Measurements from ENCODE around the gene PLCB4.

- TF ChIP-seq, protein P1, sequence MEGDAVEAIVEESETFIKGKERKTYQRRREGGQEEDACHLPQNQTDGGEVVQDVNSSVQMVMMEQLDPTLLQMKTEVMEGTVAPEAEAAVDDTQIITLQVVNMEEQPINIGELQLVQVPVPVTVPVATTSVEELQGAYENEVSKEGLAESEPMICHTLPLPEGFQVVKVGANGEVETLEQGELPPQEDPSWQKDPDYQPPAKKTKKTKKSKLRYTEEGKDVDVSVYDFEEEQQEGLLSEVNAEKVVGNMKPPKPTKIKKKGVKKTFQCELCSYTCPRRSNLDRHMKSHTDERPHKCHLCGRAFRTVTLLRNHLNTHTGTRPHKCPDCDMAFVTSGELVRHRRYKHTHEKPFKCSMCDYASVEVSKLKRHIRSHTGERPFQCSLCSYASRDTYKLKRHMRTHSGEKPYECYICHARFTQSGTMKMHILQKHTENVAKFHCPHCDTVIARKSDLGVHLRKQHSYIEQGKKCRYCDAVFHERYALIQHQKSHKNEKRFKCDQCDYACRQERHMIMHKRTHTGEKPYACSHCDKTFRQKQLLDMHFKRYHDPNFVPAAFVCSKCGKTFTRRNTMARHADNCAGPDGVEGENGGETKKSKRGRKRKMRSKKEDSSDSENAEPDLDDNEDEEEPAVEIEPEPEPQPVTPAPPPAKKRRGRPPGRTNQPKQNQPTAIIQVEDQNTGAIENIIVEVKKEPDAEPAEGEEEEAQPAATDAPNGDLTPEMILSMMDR (IDR thresholded peaks at IDR 0.05; ENCODE audit: insufficient read depth, low read length) = no peak
- TF ChIP-seq GABPA (IDR thresholded peaks at IDR 0.05; ENCODE audit: low read depth) (no peak), SPI1 (IDR thresholded peaks at IDR 0.05; ENCODE audit: borderline replicate concordance, low read depth) (no peak)
These were observed 319.9 kb downstream of the PLCB4 start for GRCh38 chr20:9388813-9389161.
